HG02973 (cell line): ENCODE measurements around the gene XRCC5.
A peak's percentile ranks its signal among the peaks of the same experiment; 100 is the strongest.

Source experiments
- ATAC-seq: cut with Tn5 transposase; IDR thresholded peaks from one replicate; pipeline ENCODE4 v1.9.1; 2021; ENCODE audit warnings: moderate library complexity; ENCODE audit not compliant: unreplicated experiment

Gene XRCC5

GRCh38 chr2:216083464-216084281 lies 25.5 kb upstream of the XRCC5 start:
- no peak for ATAC-seq

GRCh38 chr2:216084547-216084946 lies 24.6 kb upstream of the XRCC5 start:
- no peak for ATAC-seq

DNA sequence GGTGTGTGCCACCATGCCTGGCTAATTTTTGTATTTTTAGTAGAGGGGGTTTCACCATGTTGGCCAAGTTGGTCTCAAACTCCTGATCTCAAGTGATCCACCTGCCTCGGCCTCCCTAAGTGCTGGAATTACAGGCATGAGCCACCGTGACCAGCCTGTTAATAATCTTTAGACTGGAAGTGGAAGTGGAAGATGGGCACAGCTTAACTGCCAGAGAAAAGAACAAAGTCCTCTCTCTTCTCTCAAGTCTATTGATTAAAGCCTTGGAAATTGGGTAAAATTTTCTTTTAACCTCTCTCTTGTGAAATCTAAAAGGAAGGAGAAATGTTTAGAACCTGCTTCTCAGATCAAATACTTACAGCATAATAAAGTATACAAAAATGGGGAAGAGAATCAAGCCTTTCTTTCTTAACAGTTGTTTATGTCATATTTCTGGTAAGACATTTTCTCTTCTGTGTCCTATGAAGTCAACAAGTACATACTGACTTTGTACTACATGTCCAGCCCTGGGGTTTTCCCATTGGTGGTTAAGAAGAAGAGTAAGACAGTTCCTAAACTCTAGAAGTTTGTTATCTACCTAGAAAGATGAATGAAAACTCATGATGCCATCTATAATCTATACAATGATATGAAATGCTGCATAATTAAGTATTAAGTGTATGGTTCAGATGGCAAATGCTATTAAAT lies 22.8 kb upstream of the XRCC5 start:
- no peak for ATAC-seq

DNA sequence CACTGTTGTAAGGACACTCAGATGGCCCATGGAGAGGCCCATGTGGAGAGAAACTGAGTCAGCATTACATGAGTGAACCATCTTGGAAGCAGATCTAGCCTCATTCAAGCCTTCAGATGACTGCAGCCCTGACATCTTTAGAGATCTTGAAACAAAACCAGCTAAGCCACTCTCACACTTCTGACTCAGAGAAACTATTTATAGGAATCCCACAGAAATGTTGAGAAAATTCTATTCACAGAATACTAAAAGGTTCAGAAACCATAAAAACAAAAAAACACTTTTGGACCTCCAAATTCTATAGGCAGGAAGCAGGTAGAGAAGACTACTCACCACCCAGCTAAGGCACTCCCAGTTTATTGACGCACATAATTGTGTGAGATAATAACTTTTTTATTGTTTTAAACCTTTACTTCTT lies 18.8 kb upstream of the XRCC5 start:
- ATAC-seq, result no peak

- no peak for ATAC-seq
Observed at GRCh38 chr2:216092646-216093045, 16.5 kb upstream of the XRCC5 start.

DNA sequence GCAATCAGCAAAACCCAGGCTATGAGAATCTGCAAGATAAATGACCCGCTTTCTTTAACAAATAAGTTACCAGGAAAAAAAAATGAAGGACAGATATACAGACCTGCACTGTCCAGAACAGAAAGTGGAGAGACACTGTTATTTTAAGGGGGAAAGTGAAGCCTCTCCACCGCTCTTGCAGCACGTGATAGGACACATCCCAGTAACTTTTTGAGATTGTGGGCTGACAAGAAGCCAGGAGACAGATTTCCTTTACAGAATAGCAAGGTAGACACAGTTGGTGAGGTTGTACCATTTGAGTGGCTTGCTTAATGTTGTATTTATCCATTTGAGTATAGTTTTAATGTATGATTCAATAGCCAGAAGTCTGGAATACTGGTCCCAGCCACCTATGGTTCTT lies 14.4 kb upstream of the XRCC5 start:
- no peak for ATAC-seq

GRCh38 chr2:216098421-216099334 lies 10.5 kb upstream of the XRCC5 start:
- ATAC-seq, result no peak

DNA sequence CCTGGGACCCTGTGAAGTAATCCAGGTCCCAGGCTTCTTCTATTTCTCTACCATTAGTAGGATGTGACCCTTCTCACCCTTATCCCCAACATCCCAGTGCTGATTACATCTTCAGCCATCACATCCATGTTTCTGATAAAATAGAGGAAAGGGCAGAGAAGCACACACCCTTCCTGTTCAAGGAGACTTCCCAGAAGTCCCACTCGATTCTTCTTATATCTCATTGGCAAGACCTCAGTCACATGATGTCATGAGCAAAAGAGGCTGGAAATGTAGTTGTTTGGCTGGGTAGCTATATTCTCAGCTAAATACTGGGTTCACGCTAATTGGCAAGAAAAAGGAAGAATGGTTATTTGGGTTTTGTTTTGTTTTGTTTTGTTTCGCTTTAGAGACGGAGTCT lies 8.0 kb upstream of the XRCC5 start:
- no peak for ATAC-seq

GRCh38 chr2:216103213-216103612 lies 5.9 kb upstream of the XRCC5 start:
- ATAC-seq, result no peak

DNA sequence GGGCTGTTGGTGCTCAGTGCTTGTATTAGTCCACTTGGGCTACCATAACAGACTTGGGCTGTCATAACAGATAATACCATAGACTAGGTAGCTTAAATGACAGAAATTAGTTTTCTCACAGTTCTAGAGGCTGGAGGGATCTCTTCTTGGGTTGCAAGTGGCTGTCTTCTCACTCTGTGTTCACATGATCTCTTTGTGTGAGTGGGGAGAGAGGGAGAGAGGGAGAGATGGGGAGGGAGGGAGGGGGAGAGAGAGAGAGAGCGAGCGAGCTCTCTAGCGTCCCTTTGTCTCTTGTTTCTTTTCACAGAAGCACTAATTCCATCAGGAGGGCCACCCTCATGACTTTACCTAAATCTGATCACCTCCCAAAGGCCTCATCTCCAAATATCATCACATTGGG lies 4.5 kb upstream of the XRCC5 start:
- ATAC-seq, result no peak

- ATAC-seq, result no peak
Observed at GRCh38 chr2:216107320-216107719, 1.8 kb upstream of the XRCC5 start.

DNA sequence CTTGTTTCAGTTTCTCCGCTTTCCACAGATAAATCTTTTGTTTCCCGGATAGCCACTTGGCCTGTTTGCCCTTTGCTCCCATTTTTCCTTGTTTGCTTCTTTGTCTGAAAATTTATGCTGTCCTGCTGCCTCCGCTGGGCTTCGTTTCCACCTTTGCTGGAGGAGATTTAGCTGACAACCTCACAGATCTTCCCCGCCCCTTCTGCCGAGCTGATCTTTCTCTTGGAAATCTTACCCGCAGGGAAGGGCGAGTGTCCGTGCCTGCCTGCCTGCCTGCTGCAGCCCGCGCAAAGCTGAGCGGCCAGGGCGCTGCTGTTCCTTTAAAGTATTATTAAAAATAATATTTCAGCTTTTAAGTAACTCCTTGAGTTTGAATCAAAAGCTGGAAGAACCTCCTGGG lies 1.4 kb upstream of the XRCC5 start:
- ATAC-seq, result no peak

DNA sequence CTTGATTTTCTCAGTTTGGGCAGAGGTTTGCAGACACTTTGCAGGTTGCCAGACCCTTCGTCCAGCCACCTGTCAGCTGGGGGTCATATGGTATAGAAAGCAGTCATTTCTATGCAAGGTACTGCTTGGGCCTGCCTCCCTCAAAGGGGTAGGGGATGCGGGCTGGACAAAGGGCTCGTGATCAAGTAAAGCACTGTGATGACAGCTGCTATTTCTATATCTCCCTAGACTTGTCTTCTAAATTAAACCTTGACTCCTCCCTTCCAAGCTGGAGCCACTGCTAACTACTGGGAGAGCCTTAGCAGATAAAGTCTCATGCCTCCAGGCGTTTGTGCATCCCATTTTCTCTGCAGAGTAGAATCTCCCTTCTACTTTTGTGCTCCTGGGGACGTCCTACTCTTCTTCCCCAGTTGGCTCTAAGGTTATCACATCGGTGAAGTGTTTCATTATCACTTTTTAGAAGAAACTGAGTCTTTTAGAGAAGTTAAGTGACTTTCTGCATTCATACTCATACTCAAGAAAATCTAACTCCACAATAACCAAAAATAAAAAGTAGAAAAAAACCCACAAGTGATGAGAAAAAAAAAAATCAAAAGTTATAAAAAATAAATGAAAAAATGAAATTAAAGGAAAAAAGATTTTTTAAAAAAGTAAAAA lies 710 bp upstream of the XRCC5 start:
- ATAC-seq, result no peak

- peak; percentile 21 for ATAC-seq
Observed at GRCh38 chr2:216109962-216110614, 940 bp downstream of the XRCC5 start.

DNA sequence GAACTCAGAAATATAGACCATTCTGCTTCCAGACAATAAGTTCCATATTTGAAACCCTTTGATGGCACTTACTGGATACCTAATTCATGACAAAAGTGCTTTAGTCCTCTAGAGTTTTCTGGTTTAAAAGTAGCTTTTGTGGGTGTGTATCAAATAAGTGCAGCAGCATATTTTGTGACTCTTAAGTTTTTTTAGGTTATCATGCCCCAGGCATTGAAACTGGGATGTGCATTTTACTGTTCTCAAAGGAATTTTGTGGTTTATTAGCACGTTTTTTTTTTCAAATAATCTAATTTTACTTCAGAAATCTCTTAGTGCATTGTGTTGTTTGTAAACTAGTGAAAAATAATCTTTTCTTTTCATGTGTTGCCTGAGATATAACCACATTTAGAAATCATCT lies 1.5 kb downstream of the XRCC5 start:
- ATAC-seq, result no peak

DNA sequence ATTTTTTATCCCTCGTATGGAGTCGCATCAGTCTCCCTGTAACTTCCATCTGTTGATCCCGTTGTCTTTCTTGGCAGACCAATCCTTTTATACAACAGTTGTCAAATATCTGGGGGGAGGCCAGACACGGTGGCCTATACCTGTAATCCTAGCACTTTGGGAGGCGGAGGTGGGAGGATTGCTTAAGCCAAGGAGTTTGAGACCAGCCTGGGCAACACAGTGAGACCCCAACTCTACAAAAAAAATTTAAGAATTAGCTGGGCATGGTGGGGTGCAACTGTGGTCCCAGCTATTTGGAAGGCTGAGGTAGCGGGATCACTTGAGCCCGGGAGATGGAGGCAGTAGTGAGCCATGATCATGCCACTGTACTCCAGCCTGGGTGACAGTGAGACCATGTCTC lies 2.0 kb downstream of the XRCC5 start:
- ATAC-seq, result no peak

DNA sequence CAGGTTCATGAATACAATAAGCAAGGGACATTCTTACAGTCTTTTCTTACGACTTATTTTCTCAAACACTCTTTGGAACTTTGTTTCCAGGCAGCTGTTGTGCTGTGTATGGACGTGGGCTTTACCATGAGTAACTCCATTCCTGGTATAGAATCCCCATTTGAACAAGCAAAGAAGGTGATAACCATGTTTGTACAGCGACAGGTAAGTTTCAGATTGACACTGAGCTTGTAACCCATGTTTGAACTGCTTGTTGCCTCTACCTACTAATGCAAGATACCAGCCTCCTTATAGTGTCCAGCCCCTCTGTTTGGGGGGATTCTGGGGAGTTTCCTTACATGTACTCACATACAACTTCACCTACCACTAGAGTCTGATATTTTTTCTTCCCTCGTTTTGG lies 3.8 kb downstream of the XRCC5 start:
- no peak for ATAC-seq

DNA sequence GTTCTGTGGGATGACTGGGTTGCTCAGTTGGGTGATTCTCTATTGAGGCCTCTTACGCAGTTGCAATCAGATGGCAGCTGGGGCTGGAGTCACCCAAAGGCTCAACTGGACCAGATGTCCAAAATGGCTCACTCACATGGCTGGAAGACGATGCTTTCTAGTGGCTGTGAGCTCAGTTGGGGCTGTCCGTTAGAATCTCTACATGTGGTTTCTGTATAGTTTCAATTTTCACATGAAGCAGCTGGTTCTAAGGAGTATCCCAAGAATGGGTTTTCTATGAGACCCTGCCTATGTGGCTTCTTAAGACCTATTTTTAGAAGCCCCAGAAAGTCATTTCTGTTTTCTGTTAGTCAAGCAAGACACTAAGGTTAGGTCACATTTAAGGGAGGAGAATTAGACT lies 4.4 kb downstream of the XRCC5 start:
- peak; percentile 63 for ATAC-seq

DNA sequence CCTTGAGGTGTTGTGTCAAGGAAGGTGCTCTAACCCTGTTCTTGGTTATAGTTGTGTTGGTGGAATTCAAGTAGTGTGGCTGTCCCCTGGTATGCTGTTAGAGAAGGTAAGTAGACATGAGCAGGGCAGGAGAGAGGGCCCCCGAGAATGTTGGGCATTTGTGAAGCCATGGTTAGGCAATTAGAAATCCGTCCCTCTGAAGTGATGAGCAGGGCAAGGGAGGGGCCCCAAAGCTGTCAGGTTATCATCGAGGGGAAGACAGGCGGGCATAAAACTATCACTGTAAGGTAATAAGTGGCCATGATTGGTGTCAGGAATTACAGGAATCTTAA lies 5.2 kb downstream of the XRCC5 start:
- no peak for ATAC-seq

- ATAC-seq, result peak; percentile 37
Observed at GRCh38 chr2:216114714-216115531, 5.8 kb downstream of the XRCC5 start.
